ENCODE data around the gene MTCH1. TPM values are rescaled to one million over a fixed set of nuclear protein-coding genes. Genes with fewer than 3 reads are reported as not detected.
A peak's percentile ranks its signal among the peaks of the same experiment; 100 is the strongest.
"Not testable (repeated sequence)": the region's sequence is repeated elsewhere in the genome, so short reads cannot be mapped to it uniquely, and the experiment has no call there.

Gene MTCH1
- total RNA-seq, 1 experiment from 2014 or later: 241 TPM

DNA sequence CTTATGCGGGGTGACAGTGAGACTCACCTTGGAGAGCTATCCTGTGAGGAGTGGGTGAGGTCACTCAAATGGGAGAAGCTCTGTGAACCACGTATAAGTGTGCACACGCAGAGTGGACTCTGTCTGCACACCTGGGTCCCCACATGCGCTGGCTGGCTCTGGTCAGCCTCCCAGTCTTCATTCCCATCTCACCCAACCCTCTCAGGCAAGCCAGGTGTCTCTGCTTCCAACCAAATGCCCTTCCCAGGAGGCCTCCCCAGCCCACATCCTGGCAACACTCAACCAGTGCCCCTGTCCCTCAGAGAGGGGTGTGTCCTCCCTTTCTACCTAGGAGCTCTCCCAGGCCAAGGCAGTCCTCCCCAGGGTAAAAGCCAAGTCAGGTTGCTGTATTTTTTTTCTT is 39.5 kb downstream of the MTCH1 start:
- Histone ChIP-seq H3K9me2 (ENCODE audit: insufficient read depth) (no peaks in the 10 kb centered on the region), H3K4me2 (no peak overlapping the region), H2AFZ (no peak overlapping the region), H3K79me2 (ENCODE audit: low read depth) (no peaks in the 10 kb centered on the region), H3K27ac (no peak overlapping the region), H3K4me1 (replicated peaks; ENCODE audit: insufficient read depth) (peaks cover 32% of the 10 kb centered on the region), H3K4me3 (no peak overlapping the region), H3K36me3 (ENCODE audit: low read depth) (no peaks in the 10 kb centered on the region), H3K9me3 (ENCODE audit: insufficient read depth, low read depth) (no peaks in the 10 kb centered on the region), H4K20me1 (ENCODE audit: insufficient read depth) (no peaks in the 10 kb centered on the region), H3K27me3 (ENCODE audit: insufficient read depth, low read depth) (no peaks in the 10 kb centered on the region), H3F3A (ENCODE audit: insufficient read depth, low read depth) (peaks cover 23% of the 10 kb centered on the region; the same call in 1 of the 2 replicates)
- DNase-seq: peak in 1 of 2 experiments; percentile 42
- CTCF ChIA-PET: no interaction called here
- POLR2A ChIA-PET (ENCODE audit: unreplicated experiment): interaction anchor here (0.6 kb wide), 1 partner anchor 39 kb away, joined by 4 read pairs; the partner anchor contains the start of gene MTCH1
- no TSS peak for BruUV-seq (replicated peaks)
- TF ChIP-seq EZH2 (IDR thresholded peaks at IDR 0.05; ENCODE audit: low read depth) (no peak), CTCF (conservative IDR thresholded peaks at IDR 0.05) (no peak)
- intact Hi-C loops (cut with micrococcal nuclease; ENCODE audit: unreplicated experiment): no loop called here

DNA sequence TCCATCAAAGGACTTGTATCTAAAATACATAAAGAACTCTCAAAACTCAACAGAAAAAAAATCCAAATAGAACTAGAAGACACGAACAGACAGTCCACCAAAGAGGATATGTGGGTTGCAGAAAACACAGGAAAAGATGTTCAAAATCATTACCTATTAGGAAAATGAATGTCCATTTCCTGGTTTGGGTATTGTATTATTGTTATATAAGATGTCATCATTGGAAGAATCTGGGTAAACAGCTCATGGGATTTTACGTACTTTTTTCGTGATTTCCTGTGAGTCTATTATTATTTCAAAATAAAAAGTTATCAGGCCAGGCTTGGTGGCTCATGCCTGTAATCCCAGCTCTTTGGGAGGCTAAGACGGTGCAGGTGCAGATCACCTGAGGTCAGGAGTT is 40.7 kb downstream of the MTCH1 start:
- H3K4me3 ChIP-seq: no peak overlapping the region
- no peaks in the 10 kb centered on the region for H4K20me1 ChIP-seq (ENCODE audit: insufficient read depth)
- ChIA-PET CTCF (no interaction called here), POLR2A (ENCODE audit: unreplicated experiment) (no interaction called here)
- no peak overlapping the region for H3K27ac ChIP-seq
- H3K9me2 ChIP-seq (ENCODE audit: insufficient read depth): no peaks in the 10 kb centered on the region
- H3K36me3 ChIP-seq (ENCODE audit: low read depth): no peaks in the 10 kb centered on the region
- peaks cover 22% of the 10 kb centered on the region; the same call in 1 of the 2 replicates for H3F3A ChIP-seq (ENCODE audit: insufficient read depth, low read depth)
- intact Hi-C loops (cut with micrococcal nuclease; ENCODE audit: unreplicated experiment): no loop called here
- no peaks in the 10 kb centered on the region for H3K9me3 ChIP-seq (ENCODE audit: insufficient read depth, low read depth)
- H3K79me2 ChIP-seq (ENCODE audit: low read depth): no peaks in the 10 kb centered on the region
- no peak overlapping the region for H2AFZ ChIP-seq
- peaks cover 30% of the 10 kb centered on the region for H3K4me1 ChIP-seq (replicated peaks; ENCODE audit: insufficient read depth)
- H3K4me2 ChIP-seq: no peak overlapping the region
- no peak for DNase-seq
- no peaks in the 10 kb centered on the region for H3K27me3 ChIP-seq (ENCODE audit: insufficient read depth, low read depth)
- BruUV-seq (replicated peaks): no TSS peak
- TF ChIP-seq CTCF (conservative IDR thresholded peaks at IDR 0.05) (no peak), EZH2 (IDR thresholded peaks at IDR 0.05; ENCODE audit: low read depth) (no peak)

GRCh38 chr6:36944650-36945049 is 41.3 kb downstream of the MTCH1 start:
- H3K4me1 ChIP-seq (replicated peaks; ENCODE audit: insufficient read depth): peaks cover 24% of the 10 kb centered on the region
- no peak for DNase-seq
- no peak overlapping the region for H2AFZ ChIP-seq
- H3K4me2 ChIP-seq: no peak overlapping the region
- no peaks in the 10 kb centered on the region for H3K27me3 ChIP-seq (ENCODE audit: insufficient read depth, low read depth)
- H3K79me2 ChIP-seq (ENCODE audit: low read depth): no peaks in the 10 kb centered on the region
- no peak overlapping the region for H3K4me3 ChIP-seq
- POLR2A ChIA-PET (ENCODE audit: unreplicated experiment): no interaction called here
- peaks cover 16% of the 10 kb centered on the region; the same call in 1 of the 2 replicates for H3F3A ChIP-seq (ENCODE audit: insufficient read depth, low read depth)
- H3K9me2 ChIP-seq (ENCODE audit: insufficient read depth): no peaks in the 10 kb centered on the region
- intact Hi-C loops (cut with micrococcal nuclease; ENCODE audit: unreplicated experiment): no loop called here
- no peak overlapping the region for H3K27ac ChIP-seq
- CTCF ChIA-PET: no interaction called here
- H3K9me3 ChIP-seq (ENCODE audit: insufficient read depth, low read depth): no peaks in the 10 kb centered on the region
- no peak for TF ChIP-seq CTCF (conservative IDR thresholded peaks at IDR 0.05)
- no peak for TF ChIP-seq EZH2 (IDR thresholded peaks at IDR 0.05; ENCODE audit: low read depth)
- no TSS peak for BruUV-seq (replicated peaks)
- no peaks in the 10 kb centered on the region for H3K36me3 ChIP-seq (ENCODE audit: low read depth)
- H4K20me1 ChIP-seq (ENCODE audit: insufficient read depth): no peaks in the 10 kb centered on the region

DNA sequence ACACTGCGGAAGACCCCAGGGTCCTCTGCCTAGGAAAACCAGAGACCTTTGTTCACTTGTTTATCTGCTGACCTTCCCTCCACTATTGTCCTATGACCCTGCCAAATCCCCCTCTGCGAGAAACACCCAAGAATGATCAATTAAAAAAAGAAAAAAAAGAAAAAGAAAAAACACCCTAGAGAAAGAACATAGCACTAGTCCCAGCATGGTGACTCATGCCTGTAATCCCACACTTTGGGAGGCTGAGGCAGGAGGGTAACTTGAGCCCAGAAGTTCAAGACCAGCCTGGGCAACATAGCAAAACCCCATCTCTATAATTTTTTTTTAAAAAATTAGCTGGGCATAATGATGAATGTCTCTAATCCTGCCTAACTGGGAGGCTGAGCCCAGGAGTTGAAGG is 43.7 kb downstream of the MTCH1 start:
- H4K20me1 ChIP-seq (ENCODE audit: insufficient read depth); H3K79me2 ChIP-seq (ENCODE audit: low read depth); CTCF ChIA-PET; H3K27ac ChIP-seq; DNase-seq; H3K4me2 ChIP-seq; H2AFZ ChIP-seq; POLR2A ChIA-PET (ENCODE audit: unreplicated experiment); H3F3A ChIP-seq (ENCODE audit: insufficient read depth, low read depth); H3K4me3 ChIP-seq; H3K27me3 ChIP-seq (ENCODE audit: insufficient read depth, low read depth); intact Hi-C loops (cut with micrococcal nuclease; ENCODE audit: unreplicated experiment); BruUV-seq (replicated peaks); H3K36me3 ChIP-seq (ENCODE audit: low read depth); H3K9me2 ChIP-seq (ENCODE audit: insufficient read depth); H3K9me3 ChIP-seq (ENCODE audit: insufficient read depth, low read depth): not testable (repeated sequence)
- peaks cover 17% of the 10 kb centered on the region for H3K4me1 ChIP-seq (replicated peaks; ENCODE audit: insufficient read depth)

- intact Hi-C loops (cut with micrococcal nuclease; ENCODE audit: unreplicated experiment); CTCF ChIA-PET; POLR2A ChIA-PET (ENCODE audit: unreplicated experiment): not testable (repeated sequence)
These were observed 44.4 kb downstream of the MTCH1 start for GRCh38 chr6:36941561-36941960.

More at GRCh38 chr6:36941561-36941960, 44.4 kb downstream of the MTCH1 start:
- not testable (repeated sequence) for H4K20me1 ChIP-seq (ENCODE audit: insufficient read depth); H3K27ac ChIP-seq; H3K79me2 ChIP-seq (ENCODE audit: low read depth); H3K4me3 ChIP-seq; H3K36me3 ChIP-seq (ENCODE audit: low read depth); DNase-seq; H3K9me3 ChIP-seq (ENCODE audit: insufficient read depth, low read depth); H3K27me3 ChIP-seq (ENCODE audit: insufficient read depth, low read depth); H3F3A ChIP-seq (ENCODE audit: insufficient read depth, low read depth); BruUV-seq (replicated peaks); H2AFZ ChIP-seq; H3K9me2 ChIP-seq (ENCODE audit: insufficient read depth); H3K4me2 ChIP-seq
- peaks cover 12% of the 10 kb centered on the region for H3K4me1 ChIP-seq (replicated peaks; ENCODE audit: insufficient read depth)
